NCI-H1694 (cell line): ENCODE measurements around the gene SCEL.

ENCODE experiments used
- DNase-seq: peaks from one replicate; lab custom pipeline; 2025; lab: John Stamatoyannopoulos, UW

The SCEL gene

DNA sequence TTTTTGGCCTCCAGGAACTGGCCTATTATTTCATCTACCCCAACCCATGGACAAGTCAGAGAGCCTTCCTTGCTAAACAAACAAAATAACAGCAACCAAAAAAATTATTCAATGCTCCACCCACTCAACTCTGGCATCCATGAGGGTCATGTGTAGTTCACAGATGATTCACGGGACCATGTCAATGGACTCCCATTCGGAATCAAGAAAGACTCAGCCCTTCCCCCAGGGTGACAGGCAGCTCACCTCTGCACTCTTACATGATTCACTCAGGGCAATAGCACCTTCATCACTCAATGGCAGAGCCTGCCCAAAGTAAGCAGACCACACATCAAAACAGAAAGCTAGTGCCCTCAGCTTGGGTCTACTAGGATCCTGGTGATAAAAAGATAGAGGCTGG lies 14.3 kb upstream of the SCEL start:
- DNase-seq, result no peak

DNA sequence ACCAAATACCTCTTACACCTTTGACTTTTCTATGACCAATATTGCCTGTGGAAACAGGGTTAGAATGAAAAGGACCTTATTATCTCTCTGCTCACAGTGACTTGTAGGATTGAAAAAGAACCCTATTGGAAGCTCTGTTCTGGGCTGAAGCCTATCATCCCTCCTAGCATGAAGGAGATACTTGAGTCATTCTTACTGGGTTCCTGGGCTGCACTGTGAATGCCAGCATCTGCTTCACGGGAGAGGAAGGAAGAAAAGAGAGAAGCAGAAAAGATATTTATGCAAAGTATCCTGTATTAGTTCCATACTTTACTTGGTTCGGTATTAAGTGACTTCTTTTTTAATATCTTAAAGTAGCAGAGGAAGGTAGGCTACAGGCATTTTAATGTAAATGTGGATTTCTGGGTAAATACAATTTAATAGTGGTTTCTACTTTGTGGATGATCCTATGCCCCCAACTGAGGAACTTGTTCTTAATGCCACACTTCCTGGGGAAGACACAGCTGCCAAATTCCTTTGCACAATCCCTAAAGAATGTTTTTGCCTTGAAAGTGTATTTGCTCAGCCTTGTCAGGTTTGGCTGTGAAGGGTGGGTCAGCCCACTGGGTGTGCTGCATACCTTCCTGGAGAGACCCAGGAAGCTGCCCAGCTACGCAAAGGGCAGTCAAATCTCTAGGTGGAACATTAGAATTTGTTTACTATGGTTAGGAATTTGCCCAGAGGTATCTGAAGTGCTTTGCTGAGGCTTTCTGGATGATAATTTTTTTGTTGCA lies 13.7 kb upstream of the SCEL start:
- DNase-seq, result no peak

DNA sequence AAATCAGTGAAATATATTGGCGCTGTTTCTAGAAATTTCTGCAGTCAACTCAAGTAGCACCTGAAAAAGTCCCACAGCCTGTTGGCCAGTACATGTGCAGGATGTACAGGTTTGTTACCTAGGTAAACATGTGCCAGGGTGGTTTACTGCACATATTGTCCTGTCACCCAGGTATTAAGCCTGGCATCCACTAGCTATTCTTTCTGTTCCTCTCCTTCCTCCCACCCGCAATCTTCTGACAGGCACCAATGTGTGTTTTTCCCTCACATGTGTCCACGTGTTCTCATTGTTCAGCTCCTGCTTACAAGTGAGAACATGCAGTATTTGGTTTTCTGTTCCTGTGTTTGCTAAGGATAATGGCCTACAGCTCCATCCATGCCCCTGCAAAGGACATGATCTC lies 13.1 kb upstream of the SCEL start:
- no peak for DNase-seq

DNA sequence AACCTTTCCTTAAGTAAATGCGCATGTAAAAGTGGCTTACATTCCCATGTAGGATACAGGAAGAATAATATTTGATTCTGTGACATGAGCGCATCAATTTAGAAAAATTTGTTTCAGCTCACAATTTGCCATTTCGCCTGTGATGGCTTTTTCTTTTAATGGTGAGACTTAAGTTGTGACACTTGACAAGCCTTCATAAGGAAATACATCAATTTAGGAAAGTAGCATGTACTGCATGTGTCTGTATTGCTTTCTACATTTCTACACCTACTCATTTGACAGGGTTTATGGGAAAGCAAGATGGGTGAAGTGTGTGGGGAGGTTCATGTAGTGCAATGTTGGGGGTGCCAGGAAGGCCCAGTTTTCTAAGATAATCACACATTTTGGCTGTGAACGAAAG lies 12.1 kb upstream of the SCEL start:
- DNase-seq, result no peak

DNA sequence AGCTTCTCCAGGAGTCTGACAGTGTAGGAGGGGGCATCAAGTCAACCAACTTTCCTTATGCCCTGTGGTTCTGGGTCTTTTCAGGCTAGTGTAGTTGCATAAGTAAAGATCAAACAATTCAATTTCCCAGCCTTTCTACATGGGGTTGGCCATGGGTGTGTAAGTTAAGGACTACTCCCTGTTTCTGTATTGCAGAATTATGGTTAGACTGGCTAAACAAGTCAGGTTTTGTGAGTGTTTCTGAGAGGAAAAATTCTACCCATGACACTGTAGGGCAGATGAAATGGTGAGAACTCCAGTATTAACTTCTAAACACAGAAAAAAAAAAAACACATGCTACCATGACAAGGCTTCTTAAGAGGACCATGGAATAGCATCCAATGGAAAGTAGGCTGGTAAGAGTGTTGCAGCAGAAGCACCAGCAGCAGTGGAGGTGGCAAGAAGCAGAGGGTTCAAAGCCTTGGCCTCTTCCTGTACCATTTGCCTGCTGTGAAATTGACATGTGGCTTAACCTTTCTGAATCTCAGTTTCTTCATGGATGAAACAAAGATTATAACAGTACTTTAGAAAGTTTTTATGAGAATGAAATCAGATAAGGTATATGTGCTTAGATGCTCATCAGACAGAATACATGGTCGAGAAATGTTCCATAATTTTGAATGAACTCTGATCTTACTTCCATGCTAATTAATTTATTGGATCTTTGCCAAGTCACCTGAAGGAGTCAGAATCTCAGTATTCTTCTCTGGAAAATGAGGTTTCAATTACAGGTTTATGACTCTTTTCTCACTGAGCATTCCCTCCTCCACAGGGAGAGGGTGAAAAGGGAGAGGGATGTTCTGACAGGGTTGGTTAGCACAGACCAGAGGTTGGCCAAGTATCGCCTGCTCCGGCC lies 11.4 kb upstream of the SCEL start:
- no peak for DNase-seq

DNA sequence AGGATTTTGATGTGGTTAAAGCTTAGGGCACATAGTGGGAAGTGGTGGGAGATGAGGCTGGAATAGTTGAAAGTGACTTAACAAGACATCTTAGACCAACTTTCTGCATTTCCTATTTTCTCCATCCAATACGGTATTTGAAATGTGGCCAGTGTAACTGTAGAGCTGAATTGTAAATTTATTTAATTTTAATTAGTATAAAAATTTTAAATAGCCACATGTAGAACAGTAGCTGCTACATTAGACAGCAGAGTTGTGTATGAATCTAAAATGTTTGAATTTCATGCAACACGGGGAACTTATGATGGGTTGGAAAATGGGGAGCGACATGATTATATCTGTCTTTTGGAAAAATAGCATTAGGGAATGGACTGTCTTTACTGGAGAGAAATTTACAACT lies 7.1 kb upstream of the SCEL start:
- DNase-seq, result no peak

DNA sequence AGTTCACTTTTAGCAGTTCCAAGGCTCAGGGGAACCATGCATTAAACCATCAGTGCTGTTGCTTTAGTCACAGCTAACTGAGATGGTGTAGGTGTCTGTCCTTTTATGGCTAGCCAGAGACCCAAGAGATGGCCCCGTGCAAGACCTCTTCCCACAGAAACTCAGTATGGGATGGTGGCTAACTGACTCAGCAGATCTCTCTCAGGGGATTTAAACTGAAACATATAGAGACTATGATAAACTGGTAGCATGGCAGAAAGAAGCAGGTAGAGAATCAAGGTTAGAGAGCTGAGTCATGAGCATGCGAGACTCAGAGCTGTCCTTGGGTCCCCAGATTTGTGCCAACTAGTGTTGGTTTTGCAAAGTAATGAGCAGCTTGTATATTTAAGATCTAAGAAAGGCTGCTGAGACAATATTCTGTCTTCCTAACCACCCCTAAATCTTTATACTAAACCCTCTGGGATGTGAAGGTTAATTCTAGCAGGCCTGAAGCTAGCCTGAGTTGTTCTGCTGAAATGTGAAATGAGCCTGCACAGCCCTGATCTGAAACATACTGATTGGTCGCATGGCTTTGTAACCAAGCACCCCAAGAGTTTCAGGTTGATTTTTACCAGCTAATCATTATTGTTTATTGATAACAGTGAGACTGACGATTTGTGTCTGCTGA lies 6.5 kb upstream of the SCEL start:
- DNase-seq, result no peak

DNA sequence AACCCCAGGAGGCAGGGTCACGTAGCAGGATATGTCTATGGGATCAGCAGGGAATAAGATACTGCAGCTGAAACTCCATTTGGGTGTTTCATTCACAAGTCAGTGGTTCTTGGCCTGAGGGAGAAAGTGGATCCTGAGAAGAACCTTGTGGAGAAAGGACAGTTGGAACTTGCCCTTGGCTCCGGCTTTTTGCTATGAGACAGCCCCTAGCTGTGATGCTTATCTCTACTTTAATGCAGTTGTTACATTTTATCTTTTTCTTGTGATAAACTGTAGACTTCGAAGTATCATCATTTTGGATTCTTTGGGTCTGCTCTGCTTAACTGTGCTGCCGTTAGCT lies 6.0 kb upstream of the SCEL start:
- DNase-seq, result no peak

DNA sequence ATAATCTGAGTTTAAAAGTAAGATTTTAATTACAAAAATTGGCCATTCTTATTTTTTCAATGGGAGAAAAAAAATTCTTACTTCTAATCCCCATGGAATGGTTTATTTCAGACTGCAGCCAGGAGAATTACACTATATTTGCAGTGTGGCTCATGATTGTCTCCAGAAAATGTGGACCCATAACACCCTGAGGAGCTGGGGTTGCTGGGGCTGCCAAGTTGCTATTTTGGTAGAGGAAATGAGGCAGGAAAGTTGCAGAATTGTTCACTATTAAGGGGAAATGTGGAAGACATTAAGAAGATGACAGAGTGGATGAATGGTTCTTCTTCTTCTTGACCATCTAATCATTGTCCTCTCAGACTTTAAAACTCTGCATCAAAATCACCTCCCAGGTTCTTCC lies 4.6 kb upstream of the SCEL start:
- DNase-seq, result no peak

DNA sequence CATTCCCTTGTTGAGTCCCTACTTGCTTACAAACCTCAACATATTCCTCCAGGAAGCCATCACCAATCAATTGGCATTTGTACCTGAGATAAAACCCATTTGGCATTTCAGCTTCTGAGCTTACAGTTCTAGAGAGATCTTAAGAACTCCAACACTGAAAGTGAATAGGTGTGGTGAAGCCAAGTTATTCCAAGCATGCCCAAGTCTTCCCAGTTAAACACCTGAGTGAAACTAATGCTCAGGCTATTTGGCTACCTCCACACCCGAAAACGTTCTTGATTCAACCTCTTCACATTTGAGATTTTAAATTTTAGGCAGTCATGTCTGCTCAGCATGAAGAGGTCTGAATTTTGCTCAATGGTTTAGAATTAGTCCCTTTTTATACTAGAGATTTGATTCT lies 2.5 kb upstream of the SCEL start:
- no peak for DNase-seq

DNA sequence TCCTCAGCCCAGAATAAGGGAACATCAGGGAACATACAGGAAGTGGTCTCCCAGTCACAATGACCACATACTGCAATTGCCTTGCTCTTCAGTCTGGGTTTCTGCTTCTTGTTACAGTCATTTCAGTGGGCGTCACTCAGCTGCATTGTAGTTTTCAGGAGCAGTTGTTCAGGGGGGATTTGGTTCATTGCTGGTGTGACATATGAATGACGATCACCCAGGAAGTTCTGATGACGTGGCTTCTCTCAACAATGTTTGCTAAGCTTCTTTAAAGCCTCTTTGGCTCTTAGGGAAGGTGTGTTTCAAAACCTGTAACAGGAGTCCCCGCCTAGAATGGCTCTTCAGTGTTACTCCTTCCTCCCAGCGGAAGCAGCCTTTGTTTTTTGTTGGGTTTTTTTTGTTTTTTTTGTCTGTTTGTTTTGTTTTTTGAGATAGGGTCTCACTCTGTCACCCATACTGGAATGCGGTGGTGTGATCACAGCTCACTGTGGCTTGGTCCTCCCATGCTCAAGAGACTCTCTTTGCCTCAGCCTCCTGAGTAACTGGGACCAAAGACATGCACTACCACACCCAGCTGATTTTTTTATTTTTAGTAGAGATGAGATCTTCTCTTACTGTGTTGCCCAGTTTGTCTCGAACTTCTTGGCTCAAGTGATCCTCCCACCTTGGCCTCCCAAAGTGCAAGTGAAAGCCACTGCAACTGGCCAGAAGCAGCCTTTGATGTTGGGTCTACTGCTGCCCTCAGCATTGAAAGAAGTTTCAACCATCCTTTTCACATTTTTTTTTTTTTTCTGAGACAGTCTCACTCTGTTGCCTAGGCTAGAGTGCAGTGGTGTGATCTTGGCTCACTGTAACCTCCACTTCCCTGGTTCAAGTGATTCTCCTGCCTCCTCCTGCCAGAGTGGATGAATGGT lies 1.4 kb upstream of the SCEL start:
- DNase-seq, result no peak

DNA sequence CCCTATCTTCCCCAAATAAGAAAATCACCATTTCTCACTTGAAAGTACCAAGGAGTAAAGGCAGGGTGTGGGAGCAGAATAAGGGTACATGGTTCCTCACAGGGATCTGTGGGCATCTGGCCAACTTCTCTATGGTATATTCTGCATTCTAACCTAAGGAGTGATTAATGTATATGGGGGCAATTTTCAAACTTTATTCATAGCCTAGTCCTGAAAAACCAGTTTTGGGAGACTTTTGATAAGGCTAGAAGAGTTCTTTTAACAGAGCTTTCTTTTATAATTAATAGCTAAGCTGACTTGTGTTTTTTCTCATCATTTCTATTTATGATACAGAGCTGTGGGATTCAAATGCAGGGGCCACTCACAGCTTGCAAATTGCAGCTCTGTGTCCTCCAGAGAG lies 852 bp downstream of the SCEL start:
- no peak for DNase-seq

DNA sequence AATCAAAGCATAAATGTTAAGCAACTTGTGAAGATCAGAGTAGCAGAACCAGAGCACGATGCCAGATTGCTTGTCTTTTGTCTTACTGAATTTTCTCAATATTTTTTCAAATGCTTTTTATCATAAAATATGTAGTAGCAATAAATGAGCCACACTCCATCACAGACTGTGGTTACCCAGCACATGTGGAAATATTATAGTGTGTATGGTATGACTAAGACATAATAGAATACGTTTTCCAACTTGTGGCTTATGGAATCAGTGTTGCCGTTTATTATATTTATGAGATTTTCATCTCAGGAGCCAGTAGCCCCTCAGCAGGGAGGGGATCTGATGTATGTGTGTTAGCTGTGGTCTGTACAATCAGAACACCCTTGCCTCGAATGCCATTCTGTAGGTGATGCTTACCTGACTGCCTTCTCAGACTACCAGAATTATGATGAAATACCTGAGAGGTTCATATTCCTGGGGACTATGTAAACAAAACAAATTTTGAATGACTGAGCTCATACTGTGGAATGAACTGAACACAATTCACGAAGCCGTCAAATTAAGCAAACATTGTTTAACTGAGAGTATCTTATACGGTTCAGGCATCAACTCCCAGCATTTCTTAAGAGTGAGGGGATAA lies 1.9 kb downstream of the SCEL start:
- no peak for DNase-seq

DNA sequence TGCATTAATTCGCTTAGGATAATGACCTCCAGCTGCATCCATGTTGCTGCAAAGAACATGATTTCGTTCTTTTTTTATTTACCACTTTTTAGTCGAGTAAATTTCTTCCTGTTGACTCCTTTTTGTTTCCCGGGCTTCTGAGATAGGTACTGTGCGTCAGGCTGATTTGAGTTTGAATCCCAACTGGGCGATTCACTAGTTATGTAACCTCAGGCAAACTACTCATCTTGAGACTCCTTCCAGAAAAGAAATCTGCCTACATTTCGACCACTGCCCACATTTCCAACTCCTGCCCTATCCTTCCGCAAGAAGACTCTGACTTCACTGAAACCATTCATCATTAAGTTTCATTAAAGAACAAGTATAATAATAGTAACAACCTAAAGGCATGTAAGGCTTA lies 8.2 kb downstream of the SCEL start:
- no peak for DNase-seq

DNA sequence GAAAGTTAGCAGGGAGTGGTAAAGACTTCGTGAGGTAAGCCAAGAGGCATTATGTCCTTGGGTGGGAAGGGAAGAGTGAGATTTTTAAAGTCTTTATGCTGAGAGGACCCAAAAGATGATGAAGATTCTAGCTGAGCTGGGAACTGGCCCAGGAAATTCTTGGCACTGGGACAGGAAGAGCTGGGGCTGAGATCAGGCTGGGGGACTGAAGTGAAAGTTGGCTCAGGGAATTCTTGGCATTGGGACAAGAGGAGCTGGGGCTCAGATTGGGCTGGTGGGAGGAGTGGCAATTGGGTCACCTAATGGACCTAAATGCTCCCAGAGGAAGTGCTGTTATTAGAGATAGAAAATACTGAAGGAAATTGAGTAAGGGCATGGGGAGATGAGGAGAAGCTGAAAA lies 8.8 kb downstream of the SCEL start:
- DNase-seq, result peak; percentile 4

DNA sequence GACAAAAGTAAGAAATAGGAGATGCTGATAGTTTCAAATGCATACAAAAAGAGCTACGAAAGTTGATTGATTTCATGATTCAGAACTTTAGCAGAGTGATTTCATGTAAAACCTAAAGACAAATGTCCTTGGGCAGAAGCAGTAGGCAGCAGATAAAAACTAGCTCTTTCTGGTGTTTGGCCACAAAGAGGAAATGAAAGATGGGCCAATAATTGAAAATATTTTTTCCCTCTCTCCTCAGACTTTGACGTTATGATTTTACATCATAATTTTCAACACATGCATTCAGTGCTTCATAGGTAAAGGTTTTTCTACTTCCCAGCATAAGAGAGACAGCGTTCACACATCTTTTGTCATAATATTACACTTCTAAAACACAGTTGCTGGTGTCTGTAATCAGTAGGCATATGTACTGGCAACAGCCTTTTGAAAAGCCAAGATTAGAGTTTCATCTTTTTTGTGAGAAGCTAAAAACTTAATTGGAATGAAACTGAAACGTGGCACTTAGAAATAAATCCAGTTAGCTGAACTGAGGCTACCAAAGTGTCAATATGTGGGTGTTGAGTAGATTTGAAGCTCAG lies 9.3 kb downstream of the SCEL start:
- no peak for DNase-seq

DNA sequence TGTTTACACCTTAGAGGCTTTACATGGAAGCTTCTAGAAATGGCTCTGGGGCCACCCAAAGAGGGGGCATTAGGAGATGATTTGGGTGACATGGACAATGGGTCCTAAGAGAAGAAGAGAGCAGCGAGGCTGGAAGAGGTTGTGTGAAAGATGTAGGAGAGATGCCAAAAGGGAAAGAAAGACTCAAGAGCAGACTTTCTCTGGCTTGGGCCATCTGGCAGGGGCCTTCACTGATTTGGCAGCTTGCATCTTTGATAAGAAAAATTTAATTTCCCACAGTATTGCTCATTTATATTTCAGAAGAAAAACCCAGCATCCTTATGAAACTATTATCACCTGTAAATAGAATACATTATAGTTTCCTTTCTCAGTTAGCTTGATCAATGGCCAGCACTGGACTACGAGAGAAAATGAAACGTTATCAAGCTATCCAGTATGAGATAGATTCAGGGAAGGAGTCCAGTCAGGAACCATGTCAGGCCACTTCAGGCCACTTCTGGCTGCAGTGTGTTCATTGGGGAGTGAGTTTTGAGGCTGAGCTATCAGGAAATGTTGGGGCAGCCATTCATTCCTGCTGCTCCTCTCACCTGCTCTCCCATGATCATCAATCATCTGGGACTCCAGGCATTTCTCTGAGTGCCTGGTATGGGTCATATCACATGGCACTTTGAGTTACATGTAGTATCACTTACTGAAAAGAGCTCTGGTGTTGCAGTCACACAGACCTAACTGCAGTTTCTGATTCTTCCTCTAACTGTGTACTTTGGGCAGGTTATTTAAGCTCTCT lies 10.3 kb downstream of the SCEL start:
- DNase-seq, result no peak

DNA sequence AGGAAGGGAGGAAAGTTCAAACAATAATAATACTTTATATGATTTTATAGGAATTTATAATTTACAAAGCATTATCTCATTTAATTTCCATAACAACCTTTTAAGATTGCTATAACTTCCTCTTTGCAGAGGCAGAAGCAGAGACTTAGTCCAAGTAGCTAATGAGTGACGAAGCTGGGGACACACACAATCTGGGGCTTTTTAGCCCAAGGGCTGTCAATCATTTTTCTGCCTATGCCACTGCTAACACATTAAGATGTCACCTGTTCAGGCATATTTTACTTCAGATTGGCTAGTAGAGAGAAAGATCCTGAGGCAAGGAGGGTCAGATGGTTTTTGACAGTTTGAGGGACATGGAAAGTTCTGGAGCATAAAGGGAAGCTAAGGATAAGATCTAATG lies 12.6 kb downstream of the SCEL start:
- no peak for DNase-seq

DNA sequence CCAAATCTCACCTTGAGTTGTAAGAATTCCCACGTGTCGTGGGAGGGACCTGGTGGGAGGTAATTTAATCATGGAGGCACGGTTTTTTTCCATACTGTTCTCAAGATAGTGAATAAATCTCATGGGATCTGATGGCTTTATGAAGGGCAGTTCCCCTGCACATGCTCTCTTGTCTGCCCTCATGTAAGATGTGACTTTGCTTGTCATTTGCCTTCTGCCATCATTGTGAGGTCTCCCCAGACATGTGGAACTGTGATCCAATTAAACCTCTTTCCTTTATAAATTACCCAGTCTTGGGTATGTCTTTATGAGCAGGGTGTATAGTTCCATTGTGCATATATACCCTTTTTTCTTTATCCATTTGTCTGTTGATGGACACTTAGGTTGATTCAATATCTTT lies 13.1 kb downstream of the SCEL start:
- no peak for DNase-seq

DNA sequence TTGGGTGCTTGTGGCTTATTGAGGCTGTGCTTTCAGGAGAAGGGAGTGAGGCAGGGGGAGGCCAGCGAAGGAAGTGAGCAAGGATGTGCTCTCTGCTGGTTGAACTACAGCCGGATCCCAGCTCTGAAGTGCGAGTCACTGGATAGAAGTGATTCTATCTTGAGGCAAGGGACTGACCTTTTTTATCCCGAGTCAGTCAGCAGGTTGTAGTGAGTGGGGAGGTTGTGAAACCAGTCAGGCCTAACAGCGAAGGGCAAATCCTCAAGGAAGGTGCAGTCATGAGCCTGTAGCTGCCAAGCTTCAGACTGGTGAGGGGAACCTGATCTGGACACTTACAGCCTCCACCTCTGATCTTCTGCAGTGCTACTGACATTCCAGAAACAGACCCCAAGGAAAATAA lies 18.6 kb downstream of the SCEL start:
- no peak for DNase-seq
